ENCODE measurements around the gene MCUB. TPM values are rescaled to one million over a fixed set of nuclear protein-coding genes. Genes with fewer than 3 reads are reported as not detected.

The MCUB gene, protein sequence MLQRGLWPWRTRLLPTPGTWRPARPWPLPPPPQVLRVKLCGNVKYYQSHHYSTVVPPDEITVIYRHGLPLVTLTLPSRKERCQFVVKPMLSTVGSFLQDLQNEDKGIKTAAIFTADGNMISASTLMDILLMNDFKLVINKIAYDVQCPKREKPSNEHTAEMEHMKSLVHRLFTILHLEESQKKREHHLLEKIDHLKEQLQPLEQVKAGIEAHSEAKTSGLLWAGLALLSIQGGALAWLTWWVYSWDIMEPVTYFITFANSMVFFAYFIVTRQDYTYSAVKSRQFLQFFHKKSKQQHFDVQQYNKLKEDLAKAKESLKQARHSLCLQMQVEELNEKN
- 20.4 and 21.4 TPM in 2 replicates for total RNA-seq (ENCODE audit: low replicate concordance)

DNA sequence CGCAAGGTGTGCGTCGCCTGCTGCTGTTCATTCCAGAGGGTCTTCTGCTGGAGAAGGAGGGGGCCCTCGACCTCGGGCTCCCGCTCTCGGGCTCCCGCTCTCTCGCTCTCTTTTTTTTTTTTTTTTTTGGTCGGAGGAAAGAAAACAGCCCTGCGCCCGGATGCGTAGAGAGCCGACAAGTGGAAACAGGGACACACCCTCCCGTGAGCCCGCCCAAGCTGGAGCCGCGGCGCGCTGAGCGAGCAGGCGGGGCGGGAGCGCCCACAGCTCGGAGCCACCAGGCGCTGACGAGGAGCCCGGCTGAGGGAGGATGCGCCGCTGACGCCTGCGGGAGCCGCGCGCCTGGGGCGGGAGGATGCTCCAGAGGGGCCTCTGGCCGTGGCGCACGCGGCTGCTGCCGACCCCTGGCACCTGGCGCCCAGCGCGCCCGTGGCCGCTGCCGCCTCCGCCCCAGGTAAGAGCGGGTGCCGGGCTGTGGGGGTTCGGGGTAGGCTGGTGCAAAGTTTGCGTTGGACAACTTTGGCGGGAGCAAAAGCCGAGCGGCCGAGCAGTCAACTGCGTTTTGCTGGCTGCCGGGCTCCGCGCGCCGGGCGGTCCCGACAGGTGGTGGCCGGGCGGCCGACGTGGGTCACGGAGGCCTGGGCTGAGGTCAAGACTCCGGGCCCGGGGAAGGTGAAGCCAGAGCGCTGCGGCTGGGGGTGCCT is at the start of gene MCUB:
Gene MCUB, plus strand, starts transcription at position 264 of the 704 bp plus-strand sequence. Its CDS starts 92 bp downstream, at position 356.

DNA sequence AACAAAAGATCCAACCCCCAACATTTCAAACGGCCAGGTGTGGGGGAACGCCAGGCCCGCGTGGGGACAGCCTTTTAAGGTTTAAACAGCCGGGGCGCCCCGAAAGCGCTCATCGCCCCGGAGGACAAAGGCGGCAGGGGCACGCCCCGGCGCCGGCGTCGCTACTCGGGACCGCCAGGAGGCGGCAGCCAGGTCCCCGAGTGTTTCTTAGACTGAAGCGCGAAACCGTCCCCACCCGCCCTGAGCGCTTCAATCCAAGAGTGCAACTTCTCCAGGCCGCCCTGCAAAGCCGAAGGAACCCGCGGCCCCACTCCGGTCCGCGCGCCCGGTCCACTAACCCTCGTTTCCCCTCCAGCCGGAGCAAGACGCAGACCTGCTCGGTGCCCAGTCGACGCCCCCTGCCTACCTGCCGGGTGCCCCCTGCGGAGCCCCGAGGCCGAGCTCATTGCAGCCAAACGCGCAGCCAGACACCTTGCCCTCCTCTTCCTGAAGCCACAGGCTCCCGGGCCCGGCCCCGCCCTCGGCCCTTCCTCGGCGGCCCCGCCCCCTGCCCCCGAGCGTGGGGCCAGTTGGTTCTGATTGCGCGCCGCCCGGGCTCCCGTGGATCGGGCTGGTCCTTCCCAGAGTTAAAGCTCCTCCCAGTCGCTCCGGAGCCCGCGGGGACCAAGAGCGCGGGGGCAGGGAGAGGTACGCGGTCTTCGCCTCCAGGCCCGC is 143.1 kb downstream of the MCUB start, which contains the start of gene CASP6:
Gene CASP6, minus strand, starts transcription at position 496 of the 714 bp plus-strand sequence. Its CDS starts 50 bp downstream, at position 446.

DNA sequence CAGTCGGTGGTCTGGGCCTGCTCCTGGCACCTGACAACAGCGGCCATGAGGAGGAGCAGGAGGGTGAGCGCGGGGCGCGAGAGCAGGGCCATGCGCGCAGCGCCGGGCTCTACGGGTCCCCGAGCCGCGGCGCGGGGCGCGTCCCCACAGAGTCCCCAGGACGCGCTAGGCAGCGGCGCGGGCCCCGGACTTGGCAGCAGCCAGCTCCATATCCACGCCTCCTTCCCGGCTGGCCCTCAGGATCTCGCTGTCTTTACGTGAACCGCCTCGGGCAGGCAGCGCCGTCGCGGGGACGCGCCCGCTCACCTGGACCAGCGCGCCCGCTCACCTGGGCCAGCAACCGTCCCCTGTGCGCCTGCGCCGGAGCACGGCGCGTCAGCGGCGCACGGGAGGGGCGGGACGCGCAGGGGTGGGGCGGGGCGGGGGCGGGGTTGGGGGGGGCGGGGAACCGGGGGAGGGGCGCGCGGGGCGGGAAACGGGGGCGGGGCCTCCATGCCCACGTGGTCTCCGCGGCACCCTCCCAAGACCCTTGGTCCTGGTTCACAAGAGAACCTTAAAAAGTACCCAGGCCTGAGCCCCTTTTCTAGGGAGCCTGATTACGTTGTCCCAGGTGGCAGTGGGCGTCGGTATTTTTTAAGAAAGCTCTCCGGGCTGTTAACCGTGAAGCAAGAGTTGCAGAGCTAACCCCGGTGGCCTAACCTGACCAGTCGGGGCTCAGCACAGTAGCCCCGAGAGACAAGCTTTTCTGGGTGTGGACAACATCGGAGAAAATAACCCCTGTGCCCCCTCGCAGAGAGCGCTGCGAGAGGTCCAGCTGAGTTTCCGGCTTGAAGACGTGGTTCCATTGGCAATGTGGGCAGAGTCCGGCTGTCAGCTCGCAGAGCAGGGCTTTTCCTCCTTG is 169.9 kb downstream of the MCUB start, which contains the start of gene PLA2G12A:
Gene PLA2G12A, minus strand, starts transcription at position 353 of the 901 bp plus-strand sequence. Its CDS starts 261 bp downstream, at position 92.

Other genes with a start within 250 kb of the MCUB start
- gene SEC24B, start 126.4 kb upstream of the MCUB start, total RNA-seq (ENCODE audit: low replicate concordance): 8.9 and 9.2 TPM in 2 replicates
- 25.2 and 31.0 TPM in 2 replicates for gene CASP6, start 143.2 kb downstream of the MCUB start, total RNA-seq (ENCODE audit: low replicate concordance)
- 64.6 and 197 TPM in 2 replicates for gene PLA2G12A, start 169.8 kb downstream of the MCUB start, total RNA-seq (ENCODE audit: low replicate concordance)
- gene CFI, start 241.8 kb downstream of the MCUB start, total RNA-seq (ENCODE audit: low replicate concordance): 3.5 and 5.4 TPM in 2 replicates